HepG2 (cell line): ENCODE results near the gene HTR1D. TPM values are rescaled to one million over a fixed set of nuclear protein-coding genes. Genes with fewer than 3 reads are reported as not detected.
A peak's percentile ranks its signal among the peaks of the same experiment; 100 is the strongest.

ENCODE experiments used
- CREB1 ChIP-seq, 2 experiments: fragments of 450-650 bp in 1 of 2; IDR thresholded peaks; 2 replicates each; pipeline ENCODE4 v1.6.1; 2016 to 2017; ENCODE audit warnings: control low read depth in 1 of 2, mild to moderate bottlenecking in 1 of 2, missing compliant biosample characterization in 1 of 2, missing genetic modification characterization in 1 of 2
- FOXP1 ChIP-seq, 2 experiments: fragments of 450-650 bp in 1 of 2; IDR thresholded peaks; 2 replicates each; pipeline ENCODE4 v1.6.1; 2017 to 2018; ENCODE audit warnings: antibody characterized with exemption in 1 of 2
- HNF4A ChIP-seq: sonication (generic); formaldehyde crosslinking; IDR thresholded peaks from 2 replicates; pipeline ENCODE4 v1.4.0; 2020; ENCODE audit warnings: missing genetic modification reagents
- MLX ChIP-seq: IDR thresholded peaks from 2 replicates; pipeline ENCODE4 v1.6.1; 2016
- NAIF1 ChIP-seq: sonication (generic); formaldehyde crosslinking; IDR thresholded peaks from 2 replicates; pipeline ENCODE4 v1.5.0; 2020; ENCODE audit warnings: mild to moderate bottlenecking, missing genetic modification reagents, borderline replicate concordance
- THAP9 ChIP-seq: sonication (generic); formaldehyde crosslinking; IDR thresholded peaks from 2 replicates; pipeline ENCODE4; 2020; ENCODE audit warnings: missing genetic modification reagents, mild to moderate bottlenecking, borderline replicate concordance
- TRIM24 ChIP-seq: sonication (generic); formaldehyde crosslinking; IDR thresholded peaks from 2 replicates; pipeline ENCODE4 v1.8.0; 2022; ENCODE audit warnings: mild to moderate bottlenecking, missing genetic modification reagents
- ZBTB10 ChIP-seq: sonication (generic); formaldehyde crosslinking; IDR thresholded peaks from 2 replicates; pipeline ENCODE4 v1.4.0; 2020; ENCODE audit warnings: missing genetic modification reagents, borderline replicate concordance
- ZHX1 ChIP-seq: sonication (generic); formaldehyde crosslinking; IDR thresholded peaks from 2 replicates; pipeline ENCODE4 v1.8.1; 2022; ENCODE audit warnings: low read depth, mild to moderate bottlenecking, missing genetic modification reagents
- ZNF101 ChIP-seq: sonication (generic); formaldehyde crosslinking; IDR thresholded peaks from 2 replicates; pipeline ENCODE4 v1.4.0; 2020; ENCODE audit warnings: mild to moderate bottlenecking, low read depth, missing genetic modification reagents, borderline replicate concordance
- ZNF136 ChIP-seq: sonication (generic); formaldehyde crosslinking; IDR thresholded peaks from 2 replicates; pipeline ENCODE4 v1.8.1; 2022; ENCODE audit warnings: low read depth, mild to moderate bottlenecking, moderate library complexity, missing genetic modification reagents
- ZNF235 ChIP-seq: sonication (generic); formaldehyde crosslinking; IDR thresholded peaks from 2 replicates; pipeline ENCODE4 v1.8.1; 2023; ENCODE audit warnings: mild to moderate bottlenecking, missing genetic modification reagents, borderline replicate concordance
- ZNF788 ChIP-seq: sonication (generic); formaldehyde crosslinking; IDR thresholded peaks from 2 replicates; pipeline ENCODE4 v1.5.0; 2020; ENCODE audit warnings: mild to moderate bottlenecking, missing genetic modification reagents, borderline replicate concordance
- polyA plus RNA-seq, 8 experiments: library from polyadenylated mRNA; depleted of rRNA in 3 of 8; stranded (reverse) in 7 of 8; unstranded in 1 of 8; fragments of >200 nt; fragmentation: Illumina TruSeq in 4 of 8; extraction: Trizol in 4 of 8; gene quantifications; 2 replicates each; pipeline versions ENCODE4 v1.2.1 to v1.2.3, GENCODE V29; 2011 to 2016; ENCODE audit warnings: low read depth in 4 of 8, missing spikeins in 1 of 8, mixed read lengths in 1 of 8; ENCODE audit not compliant: insufficient read depth in 1 of 8
- total RNA-seq, 5 experiments: library from RNA; depleted of rRNA; stranded (reverse); fragments of >200 nt; fragmentation: Illumina TruSeq; extraction: Trizol; gene quantifications; 2 replicates each; pipeline ENCODE4 v1.2.3, GENCODE V29; 2016; ENCODE audit warnings: low read depth in 1 of 5

The HTR1D gene
- total and polyA plus RNA-seq, 2 of the 13 experiments (the other 11 are each of a cell fraction or from before 2014, with no cell fraction given): 0.04 to 0.07 TPM

- no peak for TF ChIP-seq ZBTB10 (CRISPR knock-in tag)
- TF ChIP-seq NAIF1: no peak
- TF ChIP-seq ZNF788 (CRISPR knock-in tag): peak; percentile 56; the same call in 1 of the 2 replicates
- peak; percentile 50; the same call in 1 of the 2 replicates for TF ChIP-seq CREB1 (IDR thresholded peaks at IDR 0.05)
- TF ChIP-seq CREB1 (CRISPR knock-in tag; IDR thresholded peaks at IDR 0.05): peak; percentile 70
- no peak for TF ChIP-seq ZNF235
- TF ChIP-seq FOXP1 (IDR thresholded peaks at IDR 0.05): peak; percentile 86
- peak; percentile 86 for TF ChIP-seq FOXP1 (CRISPR knock-in tag; IDR thresholded peaks at IDR 0.05)
- TF ChIP-seq ZNF101: no peak
- no peak for TF ChIP-seq TRIM24
- no peak for TF ChIP-seq ZNF136
- TF ChIP-seq MLX (CRISPR knock-in tag): peak; percentile 93
- TF ChIP-seq THAP9 (CRISPR knock-in tag): no peak
- peak; percentile 98 for TF ChIP-seq HNF4A (CRISPR knock-in tag)
- no peak; the same call in 1 of the 2 replicates for TF ChIP-seq ZHX1
Measured at GRCh38 chr1:23187637-23188036, 29.7 kb downstream of the HTR1D start (continued).
